G401 (cell line): Measurements from ENCODE around the gene KCNQ1. TPM values are rescaled to one million over a fixed set of nuclear protein-coding genes. Genes with fewer than 3 reads are reported as not detected.

Experiments
- DNase-seq: peaks from one replicate; pipeline ENCODE4 v3.0.0-alpha.2; 2015; ENCODE audit warnings: low spot score
- in situ Hi-C: cut with HindIII; loops from 2 replicates; pipeline ENCODE4 v1.10.0; 2016; ENCODE audit warnings: low sequenced_read_pairs, mixed read lengths
- total RNA-seq: library from RNA; depleted of rRNA; stranded (reverse); fragments of >200 nt; shearing (Covaris generic); gene quantifications from 2 replicates; pipeline ENCODE4 v1.2.3, GENCODE V29; 2014

The KCNQ1 gene
- total RNA-seq, 1 experiment from 2014 or later = 0.85 TPM

- in situ Hi-C loops = no loop called here
- no peak for DNase-seq
These were observed 319.2 kb downstream of the KCNQ1 start for GRCh38 chr11:2763984-2764383.

- in situ Hi-C loops = no loop called here
- no peak for DNase-seq
These were observed 320.7 kb downstream of the KCNQ1 start for GRCh38 chr11:2765491-2765890.

GRCh38 chr11:2766166-2766565 is 321.4 kb downstream of the KCNQ1 start:
- in situ Hi-C loops = no loop called here
- DNase-seq = no peak

GRCh38 chr11:2767071-2767470 is 322.3 kb downstream of the KCNQ1 start:
- DNase-seq = no peak
- in situ Hi-C loops = no loop called here

- no peak for DNase-seq
- in situ Hi-C loops = no loop called here
These were observed 323.0 kb downstream of the KCNQ1 start for GRCh38 chr11:2767801-2768200.

- in situ Hi-C loops = no loop called here
- no peak for DNase-seq
These were observed 323.9 kb downstream of the KCNQ1 start for GRCh38 chr11:2768471-2769408.

- no peak for DNase-seq
- in situ Hi-C loops = no loop called here
These were observed 324.7 kb downstream of the KCNQ1 start for GRCh38 chr11:2769409-2770095.

GRCh38 chr11:2770096-2770751 is 325.4 kb downstream of the KCNQ1 start:
- no peak for DNase-seq
- in situ Hi-C loops = no loop called here

GRCh38 chr11:2770761-2771301 is 326.0 kb downstream of the KCNQ1 start:
- no peak for DNase-seq

GRCh38 chr11:2771758-2772466 is 327.1 kb downstream of the KCNQ1 start:
- in situ Hi-C loops = no loop called here
- DNase-seq = no peak

More at GRCh38 chr11:2770761-2771301, 326.0 kb downstream of the KCNQ1 start:
- in situ Hi-C loops = no loop called here

GRCh38 chr11:2772544-2773031 is 327.8 kb downstream of the KCNQ1 start:
- DNase-seq = no peak
- in situ Hi-C loops = no loop called here

- no peak for DNase-seq
- in situ Hi-C loops = no loop called here
These were observed 329.6 kb downstream of the KCNQ1 start for GRCh38 chr11:2774173-2775082.

- in situ Hi-C loops = no loop called here
- no peak for DNase-seq
These were observed 330.3 kb downstream of the KCNQ1 start for GRCh38 chr11:2775083-2775625.

GRCh38 chr11:2775626-2776350 is 331.0 kb downstream of the KCNQ1 start:
- DNase-seq = no peak
- in situ Hi-C loops = no loop called here

- in situ Hi-C loops = no loop called here
- no peak for DNase-seq
These were observed 331.7 kb downstream of the KCNQ1 start for GRCh38 chr11:2776351-2777061.

- DNase-seq = no peak
- in situ Hi-C loops = no loop called here
These were observed 332.6 kb downstream of the KCNQ1 start for GRCh38 chr11:2777386-2777785.
